NT2/D1 (cell line): Measurements from ENCODE around the gene FOXE1.
A peak's percentile ranks its signal among the peaks of the same experiment; 100 is the strongest.

Experiments used
- DNase-seq: peaks from one replicate; pipeline ENCODE4 v3.0.0-alpha.2; 2011; ENCODE audit warnings: low read depth, low spot score
- H3K27me3 ChIP-seq: 2 replicates; pipeline ENCODE4 v1.6.0; 2011; ENCODE audit warnings: mild to moderate bottlenecking; ENCODE audit not compliant: insufficient read length, insufficient read depth
- H3K36me3 ChIP-seq: 2 replicates; pipeline ENCODE4 v1.6.1; 2011; ENCODE audit warnings: mild to moderate bottlenecking, low read length, mixed read lengths; ENCODE audit not compliant: insufficient read depth, insufficient read length
- H3K4me1 ChIP-seq: 2 replicates; pipeline ENCODE4 v1.5.1; 2011; ENCODE audit not compliant: insufficient read depth, insufficient read length
- H3K4me3 ChIP-seq: 2 replicates; pipeline ENCODE4 v1.5.1; 2011; ENCODE audit warnings: low read depth; ENCODE audit not compliant: insufficient read length
- H3K9ac ChIP-seq: 2 replicates; pipeline ENCODE4 v1.6.0; 2011; ENCODE audit warnings: low read depth; ENCODE audit not compliant: insufficient read length
- H3K9me3 ChIP-seq: 2 replicates; pipeline ENCODE4 v1.5.1; 2011; ENCODE audit warnings: mild to moderate bottlenecking, low read length; ENCODE audit not compliant: insufficient read depth
- SUZ12 ChIP-seq: IDR thresholded peaks from 2 replicates; pipeline ENCODE4 v1.6.1; 2011; ENCODE audit not compliant: insufficient read length, insufficient read depth; ENCODE audit errors: extremely low read depth
- YY1 ChIP-seq: IDR thresholded peaks from 2 replicates; pipeline ENCODE4 v1.6.1; 2011; ENCODE audit not compliant: insufficient read length, insufficient read depth
- ZNF274 ChIP-seq: IDR thresholded peaks from 2 replicates; pipeline ENCODE4 v1.6.1; 2011; ENCODE audit warnings: mild to moderate bottlenecking, low read depth, low read length

FOXE1 gene

DNA sequence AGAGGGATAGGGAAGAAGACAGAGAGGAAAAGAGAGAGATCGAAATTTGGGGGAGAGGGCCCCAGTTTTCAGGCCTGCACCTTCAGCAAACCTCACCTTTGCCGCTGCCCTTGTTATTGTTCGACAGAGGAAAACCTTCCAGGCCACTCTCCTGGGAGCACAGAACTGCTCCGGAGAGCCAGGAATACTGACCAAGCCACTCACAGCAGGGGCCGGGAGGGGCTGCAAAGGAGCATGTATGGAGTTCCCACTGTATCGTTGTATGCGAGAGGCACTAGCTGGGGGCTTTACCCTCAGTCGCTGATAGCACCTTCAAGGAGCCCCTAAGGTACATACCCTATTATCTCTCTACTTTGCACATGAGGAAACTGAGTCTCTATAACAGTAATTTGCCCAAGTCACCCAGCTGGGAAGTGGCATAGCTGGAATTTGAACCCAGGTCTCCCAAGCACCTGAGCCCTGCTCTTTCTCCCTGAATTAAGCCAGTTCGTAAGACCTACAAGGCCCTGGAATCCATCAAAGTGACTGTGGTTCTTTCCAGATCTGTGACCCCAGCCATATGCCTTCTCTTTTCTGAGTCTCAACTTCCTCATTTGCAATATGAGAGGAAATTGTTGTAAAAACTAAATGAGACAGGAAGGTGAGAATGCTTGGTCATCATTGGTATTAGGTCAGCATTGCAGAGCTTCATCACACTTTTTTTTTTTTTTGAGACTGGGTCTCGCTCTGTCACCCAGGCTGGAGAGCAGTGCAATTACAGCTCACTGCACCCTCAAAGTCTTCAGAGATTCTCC, 21.0 kb upstream of the FOXE1 start:
- Histone ChIP-seq H3K36me3 (no peaks in the 10 kb centered on the region), H3K27me3 (peaks cover 2% of the 10 kb centered on the region), H3K4me3 (no peak overlapping the region), H3K4me1 (peaks cover 5% of the 10 kb centered on the region), H3K9ac (no peak overlapping the region), H3K9me3 (no peaks in the 10 kb centered on the region)
- TF ChIP-seq ZNF274 (no peak), SUZ12 (no peak), YY1 (no peak)
- DNase-seq: no peak

DNA sequence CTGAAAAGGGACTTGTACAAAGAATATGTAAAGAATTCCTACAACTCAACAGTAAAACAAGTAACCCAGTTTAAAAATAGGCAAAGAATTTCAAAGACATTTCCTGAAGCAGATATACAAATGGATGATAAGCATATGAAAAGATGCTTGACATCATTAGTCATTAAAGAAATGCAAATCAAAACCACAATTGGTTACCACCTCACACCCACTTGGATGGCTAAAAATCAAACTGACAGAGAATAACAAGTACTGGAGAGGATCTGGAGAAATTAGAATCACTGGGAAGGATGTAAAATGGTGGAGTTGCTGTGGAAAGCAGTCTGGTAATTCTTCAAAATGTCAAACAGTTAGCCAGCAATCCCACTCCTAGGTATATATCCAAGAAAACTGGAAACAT, 12.5 kb upstream of the FOXE1 start:
- no peaks in the 10 kb centered on the region for H3K36me3 ChIP-seq
- no peak for DNase-seq
- no peak overlapping the region for H3K4me3 ChIP-seq
- peaks cover 7% of the 10 kb centered on the region for H3K27me3 ChIP-seq
- TF ChIP-seq SUZ12 (no peak), YY1 (no peak), ZNF274 (no peak)
- H3K9ac ChIP-seq: no peak overlapping the region
- H3K9me3 ChIP-seq: no peaks in the 10 kb centered on the region; the same call in 1 of the 2 replicates
- H3K4me1 ChIP-seq: no peaks in the 10 kb centered on the region

DNA sequence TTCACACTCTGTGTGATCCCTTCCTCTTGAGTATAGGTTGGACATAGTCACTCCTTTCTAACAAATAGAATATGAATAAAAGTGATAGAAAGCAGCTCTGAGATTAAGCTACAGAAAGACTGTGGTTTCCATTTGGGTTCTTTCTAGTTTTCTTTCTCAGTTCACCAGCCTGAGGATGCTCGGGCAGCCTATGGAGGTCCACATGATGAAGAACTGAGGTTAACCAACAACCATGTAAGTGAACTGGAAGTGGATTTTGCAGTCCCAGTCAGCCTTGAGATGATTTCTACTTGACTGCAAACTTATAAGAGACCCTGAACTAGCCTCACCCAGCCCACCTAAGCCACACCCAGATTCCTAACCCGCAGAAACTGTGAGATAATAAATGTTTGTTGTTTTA, 10.1 kb upstream of the FOXE1 start:
- no peaks in the 10 kb centered on the region for H3K36me3 ChIP-seq
- no peak overlapping the region for H3K4me3 ChIP-seq
- DNase-seq: no peak
- TF ChIP-seq ZNF274 (no peak), YY1 (no peak), SUZ12 (no peak)
- H3K4me1 ChIP-seq: peaks cover 7% of the 10 kb centered on the region
- no peak overlapping the region for H3K9ac ChIP-seq
- peaks cover 32% of the 10 kb centered on the region for H3K27me3 ChIP-seq
- no peaks in the 10 kb centered on the region; the same call in 1 of the 2 replicates for H3K9me3 ChIP-seq

DNA sequence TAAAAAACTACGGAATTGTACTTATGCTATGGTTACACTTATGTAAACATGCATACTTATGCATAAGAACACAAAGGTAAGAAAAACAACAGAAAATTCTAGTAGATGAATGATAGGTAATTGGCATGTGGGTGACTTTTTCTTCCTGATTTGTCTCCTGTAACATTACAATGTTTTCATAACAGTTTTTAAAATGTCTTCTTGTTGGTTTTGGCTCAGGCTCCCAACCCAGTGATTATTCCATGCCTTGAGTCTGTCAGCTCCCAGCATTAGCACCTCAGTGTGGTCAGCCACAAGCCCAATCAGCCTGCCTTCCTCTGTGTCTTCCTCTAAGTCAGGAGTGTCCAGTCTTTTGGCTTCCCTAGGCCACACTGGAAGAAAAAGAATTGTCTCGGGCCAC, 7.9 kb upstream of the FOXE1 start:
- no peak for DNase-seq
- Histone ChIP-seq H3K27me3 (peaks cover 53% of the 10 kb centered on the region), H3K9me3 (no peaks in the 10 kb centered on the region; the same call in 1 of the 2 replicates), H3K9ac (no peak overlapping the region), H3K4me3 (no peak overlapping the region), H3K4me1 (peaks cover 7% of the 10 kb centered on the region), H3K36me3 (no peaks in the 10 kb centered on the region)
- TF ChIP-seq YY1 (no peak), SUZ12 (no peak), ZNF274 (no peak)

DNA sequence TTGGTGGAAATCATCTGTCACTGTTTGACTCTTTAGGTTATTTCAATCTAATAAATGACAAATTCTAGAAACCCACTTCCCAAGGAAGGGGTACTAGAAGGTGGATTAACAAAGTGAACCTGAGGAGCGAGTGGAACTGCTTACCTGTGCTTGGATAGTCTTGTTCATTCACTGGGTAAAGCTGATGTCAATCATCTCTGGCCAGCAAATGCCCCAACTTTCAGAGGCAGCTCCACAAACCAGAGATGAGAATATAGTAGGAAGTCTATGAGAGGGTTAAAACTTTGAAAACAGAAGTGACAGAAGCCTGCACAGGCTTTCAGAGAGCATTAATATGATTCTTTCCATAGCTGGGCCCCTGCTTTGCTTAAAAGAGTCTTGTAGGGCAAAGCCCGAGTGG, 7.3 kb upstream of the FOXE1 start:
- no peak overlapping the region for H3K9ac ChIP-seq
- DNase-seq: no peak
- TF ChIP-seq SUZ12 (no peak), ZNF274 (no peak), YY1 (no peak)
- H3K4me3 ChIP-seq: no peak overlapping the region
- H3K27me3 ChIP-seq: peaks cover 60% of the 10 kb centered on the region
- H3K36me3 ChIP-seq: no peaks in the 10 kb centered on the region
- H3K9me3 ChIP-seq: no peaks in the 10 kb centered on the region; the same call in 1 of the 2 replicates
- peaks cover 7% of the 10 kb centered on the region for H3K4me1 ChIP-seq

DNA sequence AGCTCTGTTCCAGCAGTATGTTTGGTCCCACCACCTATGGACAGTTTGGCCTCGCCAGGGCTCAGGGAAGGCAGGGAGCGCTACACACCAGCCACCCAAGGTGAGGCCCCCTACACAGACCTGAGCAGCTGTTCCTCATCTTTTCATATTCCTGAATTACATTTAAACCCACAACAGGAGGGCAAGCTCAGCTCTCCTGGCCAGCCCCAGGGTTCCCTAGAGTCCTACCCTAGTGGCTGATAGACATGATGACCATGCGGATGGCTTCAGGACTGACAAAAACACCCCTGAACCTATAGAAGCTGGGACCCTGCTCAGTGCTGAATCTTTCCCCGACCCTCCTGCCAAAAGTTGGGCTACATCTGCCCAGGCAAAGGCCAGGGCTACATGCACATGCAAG, 6.7 kb upstream of the FOXE1 start:
- peaks cover 7% of the 10 kb centered on the region for H3K4me1 ChIP-seq
- no peak overlapping the region for H3K9ac ChIP-seq
- H3K27me3 ChIP-seq: peaks cover 65% of the 10 kb centered on the region
- no peaks in the 10 kb centered on the region for H3K9me3 ChIP-seq
- no peak for DNase-seq
- H3K36me3 ChIP-seq: no peaks in the 10 kb centered on the region
- TF ChIP-seq YY1: no peak
- TF ChIP-seq ZNF274: no peak
- TF ChIP-seq SUZ12: no peak
- H3K4me3 ChIP-seq: no peak overlapping the region

DNA sequence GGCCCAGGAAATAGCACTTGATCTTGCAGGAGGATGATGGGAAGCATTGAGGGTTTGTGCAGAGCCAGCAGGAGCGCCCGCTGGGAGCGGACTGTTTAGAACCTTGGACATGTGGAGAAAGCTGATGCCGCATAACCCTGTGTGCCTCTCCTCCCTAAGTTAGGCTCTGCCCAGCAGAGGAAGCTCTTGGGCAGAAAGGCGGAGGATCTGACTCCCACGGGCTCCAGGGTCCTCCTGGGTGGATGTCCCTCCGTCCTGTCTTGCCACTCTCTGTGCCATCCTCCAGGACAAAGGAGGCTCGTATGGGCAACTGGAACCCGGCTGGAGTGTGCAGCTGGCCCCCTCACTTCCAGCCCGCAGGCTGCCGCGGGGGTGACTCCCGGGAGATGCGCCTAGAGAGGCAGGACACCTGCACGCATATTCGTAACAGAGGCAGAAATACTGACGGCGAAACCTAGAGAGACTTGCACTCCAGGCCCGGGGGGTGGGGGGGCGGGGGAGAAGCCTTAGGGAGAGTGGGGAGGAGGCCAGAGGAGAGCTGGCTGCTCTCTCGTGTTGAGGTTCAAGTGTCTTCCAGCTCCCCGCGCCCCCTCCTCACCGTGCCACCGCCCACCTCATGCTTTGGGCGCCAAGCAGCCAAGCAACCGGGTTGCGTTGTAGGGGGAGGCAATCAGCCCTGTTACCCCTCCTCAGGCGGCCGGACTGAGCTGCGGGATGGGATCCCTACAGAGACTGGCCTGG, 5.4 kb upstream of the FOXE1 start:
- Histone ChIP-seq H3K4me1 (peaks cover 13% of the 10 kb centered on the region), H3K36me3 (no peaks in the 10 kb centered on the region), H3K4me3 (peak overlapping the region; percentile 43), H3K27me3 (peaks cover 78% of the 10 kb centered on the region), H3K9ac (peak overlapping the region; percentile 72), H3K9me3 (no peaks in the 10 kb centered on the region)
- DNase-seq: no peak
- TF ChIP-seq SUZ12 (no peak), YY1 (no peak), ZNF274 (no peak)
